DMS53 treated with DMSO at 0.1 percent for 48 hours (cell line): ENCODE measurements around the gene SH3YL1.
"Not testable (repeated sequence)": the region's sequence is repeated elsewhere in the genome, so short reads cannot be mapped to it uniquely, and the experiment has no call there.

Experiments used
- DNase-seq: peaks from one replicate; lab custom pipeline; 2025; ENCODE audit not compliant: unreplicated experiment; lab: John Stamatoyannopoulos, UW

SH3YL1 gene

DNA sequence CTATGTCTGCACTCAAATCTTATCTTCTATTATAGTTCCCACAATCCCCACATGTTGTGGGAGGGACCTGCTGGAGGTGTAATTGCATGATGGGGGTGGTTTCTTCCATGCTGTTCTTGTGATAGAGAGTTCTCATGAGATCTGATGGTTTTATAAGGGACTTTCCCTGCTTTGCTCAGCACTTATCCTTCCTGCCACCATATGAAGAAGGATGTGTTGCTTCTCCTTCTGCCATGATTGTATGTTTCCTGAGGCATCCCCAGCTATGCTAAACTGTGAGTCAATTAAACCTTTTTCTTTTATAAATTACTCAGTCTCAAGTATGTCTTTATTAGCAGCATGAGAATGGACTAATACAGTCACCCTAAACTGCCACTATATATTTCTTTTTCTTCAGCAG, 79.1 kb downstream of the SH3YL1 start:
- DNase-seq = no peak

DNA sequence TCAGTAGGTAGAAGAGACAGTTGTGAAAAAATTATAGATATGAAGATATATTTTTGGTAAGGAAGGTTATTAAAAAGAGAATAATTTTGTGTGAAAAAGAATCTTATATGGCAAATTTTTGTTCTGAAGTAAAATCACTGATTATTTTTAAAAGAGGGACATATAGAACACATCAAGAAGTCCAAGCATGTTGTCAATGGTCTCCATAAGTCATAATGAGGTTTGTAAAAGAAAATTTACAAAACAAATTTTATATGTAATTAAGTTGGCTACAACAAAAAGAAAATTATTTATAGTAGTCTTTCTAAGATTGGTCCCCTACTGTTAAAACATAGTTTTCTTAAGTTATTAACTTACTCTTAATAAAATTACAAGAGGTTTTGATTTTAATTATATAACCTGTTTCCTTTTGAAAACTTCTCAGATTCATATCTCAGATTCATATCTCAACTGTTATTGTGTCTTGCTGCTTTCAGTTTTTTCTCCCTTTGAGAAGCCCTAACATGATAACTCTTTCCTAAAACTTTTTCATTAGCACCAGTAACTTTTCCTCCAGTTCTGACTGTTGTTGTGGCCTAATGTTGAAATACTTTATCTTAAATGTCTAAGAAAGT, 81.2 kb downstream of the SH3YL1 start:
- no peak for DNase-seq

DNA sequence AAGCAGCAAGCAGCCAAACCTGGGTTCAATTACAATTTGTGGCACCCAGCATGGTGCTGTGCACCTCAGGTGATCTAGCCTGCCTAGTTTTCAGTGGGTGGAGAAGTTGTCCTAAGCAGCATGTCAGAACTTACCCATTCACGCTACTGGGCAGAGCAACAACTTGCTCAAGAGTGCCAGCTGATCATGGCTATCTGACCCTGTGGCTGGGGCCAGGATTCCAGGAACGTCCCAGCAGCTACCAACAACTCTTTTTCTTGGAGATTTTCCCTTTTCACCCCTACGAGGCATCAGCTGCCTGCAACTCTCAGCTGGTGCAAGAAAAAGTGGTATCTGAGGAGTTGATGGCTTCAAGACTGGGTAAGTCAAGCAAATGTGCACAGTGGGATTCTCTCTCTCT, 83.5 kb downstream of the SH3YL1 start:
- DNase-seq = no peak

DNA sequence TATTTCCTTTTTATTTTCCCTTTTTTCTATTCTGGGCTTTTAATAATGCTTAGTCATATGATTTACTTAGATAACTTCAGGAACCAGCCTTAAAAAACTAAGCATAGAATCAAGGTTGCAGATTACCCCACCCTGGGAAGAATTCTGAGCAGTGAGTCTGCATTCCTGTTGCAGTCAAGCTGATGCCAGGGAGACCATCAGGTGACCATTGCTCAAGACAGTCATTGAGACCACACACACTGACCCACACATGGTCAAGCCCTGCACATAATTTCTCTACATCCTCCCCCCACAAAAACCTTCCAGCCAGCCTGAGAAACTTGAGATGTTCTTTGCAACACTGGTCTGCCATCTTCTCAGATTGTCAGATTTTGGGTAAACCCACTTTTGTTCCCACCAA, 83.9 kb downstream of the SH3YL1 start:
- DNase-seq = no peak

DNA sequence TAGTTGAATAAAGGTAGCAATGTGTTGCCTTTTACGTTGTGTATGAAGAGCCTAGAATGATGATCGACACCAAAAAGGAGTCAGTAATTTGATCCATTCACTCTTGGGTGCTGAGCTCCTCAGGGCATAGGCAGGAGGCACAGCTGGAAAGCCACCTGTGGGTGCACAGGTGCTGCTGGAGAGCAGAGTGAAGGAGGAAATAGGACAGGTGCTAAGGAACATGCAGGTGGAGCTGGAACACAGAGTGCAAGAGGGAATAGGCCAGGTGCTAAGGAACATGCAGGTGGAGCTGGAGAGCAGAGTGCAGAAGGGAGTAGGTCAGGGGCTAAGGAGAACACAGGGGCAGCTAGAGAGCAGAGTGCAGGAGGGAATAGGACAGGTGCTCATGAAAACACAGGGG, 86.1 kb downstream of the SH3YL1 start:
- DNase-seq = peak; percentile 4

DNA sequence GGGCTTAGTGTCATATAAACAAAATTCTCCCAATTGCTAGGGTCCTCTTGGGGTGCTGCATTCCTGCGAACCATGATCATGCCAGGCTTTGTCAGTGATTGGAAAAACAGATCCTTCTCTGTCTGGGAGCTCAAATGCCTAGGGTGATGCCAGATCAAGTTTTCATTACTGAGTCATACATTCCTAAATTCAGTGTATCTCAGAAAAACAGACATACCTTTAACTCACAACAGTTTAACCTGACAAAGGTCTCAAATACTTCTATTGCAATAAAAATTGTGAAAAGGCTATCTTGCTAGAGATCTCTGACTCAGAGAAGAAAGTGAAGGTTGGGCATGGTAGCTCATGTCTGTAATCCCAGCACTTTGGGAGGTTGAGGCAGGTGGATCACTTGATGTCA, 86.9 kb downstream of the SH3YL1 start:
- no peak for DNase-seq

DNA sequence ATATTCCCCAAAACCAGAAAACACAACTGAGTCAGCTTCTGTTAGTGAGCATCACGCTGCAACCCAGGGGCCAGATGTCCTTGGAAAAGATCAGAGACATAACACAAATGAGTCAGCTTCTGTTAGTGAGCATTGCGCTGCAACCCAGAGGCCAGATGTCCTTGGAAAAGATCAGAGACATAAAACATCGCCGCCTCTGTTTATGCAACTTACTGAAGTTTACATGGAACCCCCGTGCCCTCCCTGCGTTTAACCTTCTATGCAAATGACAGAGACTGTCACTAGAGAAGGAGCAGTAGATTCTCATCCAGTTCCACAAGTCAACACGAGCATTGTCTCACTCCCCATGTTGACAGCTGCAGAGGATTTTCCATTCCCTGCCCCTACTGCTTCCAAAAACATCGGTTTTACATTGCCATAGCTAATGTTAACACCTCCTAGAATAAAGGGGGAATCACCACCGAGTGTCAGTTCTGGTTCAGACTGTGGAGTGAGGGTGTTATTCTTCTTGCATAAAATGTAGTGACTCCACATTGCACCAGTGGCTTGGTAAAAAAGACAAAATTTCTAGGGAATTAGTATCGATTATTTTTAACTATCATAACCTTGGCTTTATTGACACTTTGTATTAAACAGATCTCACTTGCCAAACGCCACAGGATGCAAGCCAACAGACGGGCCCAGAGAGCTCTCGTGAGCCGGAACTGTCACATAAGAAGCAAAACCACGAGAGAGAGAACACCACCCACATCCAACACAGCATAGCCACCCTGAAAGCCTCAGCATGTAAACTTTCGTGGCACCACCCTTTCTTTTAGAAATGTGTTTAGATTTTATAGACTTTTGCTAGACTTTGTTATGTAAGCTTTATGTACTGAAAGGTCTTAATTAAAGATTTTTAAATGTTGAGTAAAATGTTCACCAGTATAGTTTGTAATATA, 87.7 kb downstream of the SH3YL1 start:
- no peak for DNase-seq

DNA sequence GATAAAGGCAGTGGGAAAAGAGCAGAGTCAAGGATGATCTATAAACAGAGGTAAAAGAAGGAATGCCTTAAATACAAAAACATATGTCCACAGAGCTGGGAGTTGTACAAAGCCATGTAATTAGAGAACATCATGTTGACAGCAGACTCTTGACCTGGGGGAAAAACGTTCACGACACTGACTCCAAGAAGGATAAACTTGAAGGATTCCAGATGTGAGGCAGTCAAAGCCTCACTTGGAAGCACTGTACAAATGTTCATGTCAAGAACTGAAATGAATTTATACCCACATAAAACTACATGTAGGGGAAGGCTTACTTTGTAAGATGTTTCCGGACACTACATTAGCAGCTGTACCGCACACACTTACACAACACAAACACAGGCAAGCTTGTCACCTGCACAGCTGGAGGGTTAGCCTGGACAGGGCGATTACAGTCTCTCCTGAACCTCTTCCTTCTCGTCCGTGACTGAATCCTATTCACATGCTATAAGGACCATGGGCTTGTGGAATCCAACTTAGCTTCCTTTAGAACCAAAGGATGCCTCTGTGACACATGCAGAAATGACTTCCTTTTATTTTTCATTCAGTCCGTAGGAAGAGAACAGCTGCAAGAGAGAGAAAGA, 88.6 kb downstream of the SH3YL1 start:
- DNase-seq = no peak

DNA sequence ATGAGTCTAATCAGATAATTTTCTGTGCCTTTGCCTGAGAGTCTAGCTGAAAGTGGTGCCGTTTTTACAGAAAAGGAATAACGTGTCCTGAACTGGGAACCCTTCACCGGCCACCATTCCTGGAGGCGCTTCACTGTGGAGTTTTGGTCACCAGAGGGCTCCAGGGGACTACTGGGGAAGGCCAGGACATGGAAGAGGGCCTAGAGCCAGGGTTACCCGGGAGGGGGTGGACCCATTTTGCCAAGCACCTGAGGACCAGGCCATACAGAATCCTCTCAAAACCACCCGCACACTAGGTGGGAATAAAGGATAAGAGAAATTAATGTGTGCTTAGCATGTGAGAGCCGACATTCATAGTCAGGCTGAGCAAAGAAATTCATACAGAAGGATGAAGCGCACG, 91.7 kb downstream of the SH3YL1 start:
- DNase-seq = not testable (repeated sequence)

DNA sequence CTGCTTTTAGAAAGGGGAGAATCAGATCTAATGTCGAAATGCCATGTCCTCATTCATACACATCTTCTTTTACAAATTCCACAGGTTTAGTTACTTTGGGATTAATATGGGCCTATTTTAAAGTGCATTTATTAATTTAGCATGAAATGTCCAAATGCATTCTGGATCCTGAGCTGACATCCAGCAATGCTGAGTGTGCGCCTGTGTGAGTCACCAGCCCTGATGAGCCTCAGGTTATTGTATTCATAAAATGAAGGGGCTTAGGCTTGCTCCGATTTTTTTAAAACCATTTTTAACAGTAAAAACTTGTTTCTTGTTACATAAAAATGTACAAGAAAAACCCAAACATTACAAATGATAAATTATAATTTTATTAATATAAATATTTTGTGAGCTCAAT, 94.1 kb downstream of the SH3YL1 start:
- DNase-seq = no peak
